CD4-positive, alpha-beta T cell treated with Interleukin-15 for 1 hour (primary cell): ENCODE measurements around the gene CABP7.
"Not testable (repeated sequence)": the region's sequence is repeated elsewhere in the genome, so short reads cannot be mapped to it uniquely, and the experiment has no call there.

Experiments used
- DNase-seq: peaks from one replicate; pipeline ENCODE4 v3.0.0-alpha.2; 2020

The CABP7 gene

DNA sequence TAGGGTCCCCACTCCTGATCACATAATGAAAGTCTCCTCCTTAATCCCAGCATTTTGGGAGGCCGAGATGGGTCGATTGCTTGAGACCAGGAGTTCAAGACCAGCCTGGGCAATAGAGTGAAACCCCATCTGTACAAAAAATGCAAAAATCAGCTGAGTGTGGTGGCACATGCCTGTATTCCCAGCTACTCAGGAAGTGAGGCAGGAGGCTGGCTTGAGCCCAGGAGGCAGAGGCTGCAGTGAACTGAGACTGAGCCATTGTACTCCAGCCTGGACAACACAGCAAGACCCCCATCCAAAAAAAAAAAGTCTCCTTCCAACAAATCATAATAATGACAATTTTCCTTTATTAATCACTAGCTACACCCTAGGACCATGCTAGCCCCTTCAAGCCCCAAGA lies 31.9 kb downstream of the CABP7 start:
- no peak for DNase-seq

DNA sequence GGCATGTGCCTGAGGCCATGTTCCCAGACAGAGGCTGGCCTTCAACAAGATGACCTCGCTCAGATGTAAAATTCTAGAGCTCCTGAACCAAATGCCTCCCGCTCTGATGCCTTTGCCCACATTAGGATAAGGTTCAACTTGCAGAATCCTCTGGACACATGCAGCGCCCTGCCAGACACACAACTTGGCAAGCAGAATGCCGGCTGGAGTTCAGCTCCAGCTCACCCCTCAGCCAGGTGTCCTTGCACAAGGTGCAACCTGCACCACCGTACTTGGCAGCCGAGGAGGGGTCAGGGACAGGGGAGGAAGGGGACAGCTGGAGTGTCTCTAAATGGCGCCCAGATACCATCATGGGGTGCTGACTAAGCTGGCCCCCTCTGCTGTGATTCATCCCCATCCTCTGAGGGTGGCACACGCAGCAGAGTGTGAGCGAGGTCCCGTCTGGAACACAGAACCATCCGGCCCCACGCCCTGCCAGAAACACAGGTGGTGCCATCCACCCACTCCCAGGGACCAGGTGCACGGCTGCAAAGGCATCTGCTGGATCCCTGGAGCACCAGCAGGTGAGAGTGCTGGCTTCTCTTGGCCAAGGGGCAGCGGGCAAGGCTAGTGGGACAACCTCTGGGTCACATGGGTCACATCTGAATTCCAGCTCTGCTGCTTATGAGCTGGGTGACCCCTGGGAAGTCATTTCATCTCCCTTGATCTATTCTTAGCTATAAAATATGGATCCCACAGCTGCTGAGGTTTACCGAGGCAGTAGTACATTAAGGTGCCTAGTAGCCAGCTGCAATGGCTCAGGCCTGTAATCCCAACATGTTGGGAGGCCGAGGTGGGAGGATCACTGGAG lies 34.2 kb downstream of the CABP7 start:
- DNase-seq, result no peak

DNA sequence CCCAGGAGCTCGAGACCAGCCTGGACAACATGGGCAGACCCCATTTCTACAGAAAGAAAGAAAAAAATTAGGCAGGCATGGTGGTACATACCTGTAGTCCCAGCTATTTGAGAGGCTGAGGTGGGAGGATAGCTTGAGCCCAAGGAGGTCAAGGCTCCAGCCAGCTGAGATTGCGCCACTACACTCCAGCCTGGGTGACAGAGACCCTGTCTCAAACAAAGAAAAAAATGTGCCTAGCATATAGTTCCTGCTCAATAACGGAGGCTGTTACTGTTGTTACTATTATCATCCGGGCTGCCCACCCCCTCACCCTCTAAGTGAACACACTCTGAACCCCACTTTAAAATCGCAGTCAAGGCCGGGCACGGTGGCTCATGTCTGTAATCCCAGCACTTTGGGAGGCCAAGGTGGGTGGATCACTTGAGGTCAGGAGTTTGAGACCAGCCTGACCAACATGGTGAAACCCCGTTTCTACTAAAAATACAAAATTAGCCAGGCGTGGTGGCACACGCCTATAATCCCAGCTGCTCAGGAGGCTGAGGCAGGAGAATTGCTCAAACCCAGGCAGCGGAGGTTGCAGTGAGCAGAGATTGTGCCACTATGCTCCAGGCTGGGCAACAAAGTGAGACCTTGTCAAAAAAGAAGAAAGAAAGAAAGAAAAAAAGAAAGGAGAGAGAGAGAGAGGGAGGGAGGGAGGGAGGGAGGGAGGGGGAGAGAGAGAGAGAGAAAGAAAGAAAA lies 35.0 kb downstream of the CABP7 start:
- not testable (repeated sequence) for DNase-seq

- no peak for DNase-seq
Measured at GRCh38 chr22:29755889-29756288, 36.1 kb downstream of the CABP7 start.

DNA sequence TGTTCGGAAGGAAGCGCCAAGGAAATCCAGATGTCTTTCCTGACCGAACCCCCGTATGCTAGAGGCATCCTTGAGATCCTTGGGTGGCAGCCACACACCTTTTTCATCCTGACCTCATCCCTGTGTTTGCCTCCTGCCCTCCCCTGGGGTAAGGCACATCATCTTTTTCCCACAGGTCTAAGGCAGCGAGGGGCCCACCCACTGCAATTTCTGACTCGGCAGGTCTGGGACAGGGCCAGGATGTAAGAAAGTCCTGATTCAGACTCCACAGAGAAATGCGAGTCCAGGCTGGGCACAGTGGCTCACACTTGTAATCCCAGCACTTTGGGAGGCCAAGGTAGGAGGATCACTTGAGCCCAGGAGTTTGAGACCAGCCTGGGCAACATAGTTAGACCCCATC lies 36.5 kb downstream of the CABP7 start:
- DNase-seq, result no peak

DNA sequence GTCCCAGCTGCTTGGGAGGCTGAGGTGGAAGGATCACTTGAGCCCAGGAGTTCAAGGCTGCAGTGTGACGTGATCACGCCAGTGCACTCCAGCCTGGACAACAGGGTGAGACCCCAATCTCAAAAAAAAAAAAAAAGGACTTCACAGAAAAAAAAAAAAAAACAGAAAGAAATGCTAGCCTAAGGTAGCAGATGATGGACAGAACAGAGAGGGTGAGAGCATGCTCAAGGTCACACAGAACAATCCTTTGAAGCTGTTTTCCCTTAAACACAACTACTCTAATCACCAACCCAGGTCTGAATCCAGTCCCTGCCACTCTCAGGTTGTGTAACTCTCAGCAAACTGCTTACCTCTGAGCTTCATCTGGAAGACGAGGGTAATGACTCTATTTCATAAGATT lies 37.3 kb downstream of the CABP7 start:
- DNase-seq, result no peak

- no peak for DNase-seq
Measured at GRCh38 chr22:29758068-29758622, 38.3 kb downstream of the CABP7 start.

DNA sequence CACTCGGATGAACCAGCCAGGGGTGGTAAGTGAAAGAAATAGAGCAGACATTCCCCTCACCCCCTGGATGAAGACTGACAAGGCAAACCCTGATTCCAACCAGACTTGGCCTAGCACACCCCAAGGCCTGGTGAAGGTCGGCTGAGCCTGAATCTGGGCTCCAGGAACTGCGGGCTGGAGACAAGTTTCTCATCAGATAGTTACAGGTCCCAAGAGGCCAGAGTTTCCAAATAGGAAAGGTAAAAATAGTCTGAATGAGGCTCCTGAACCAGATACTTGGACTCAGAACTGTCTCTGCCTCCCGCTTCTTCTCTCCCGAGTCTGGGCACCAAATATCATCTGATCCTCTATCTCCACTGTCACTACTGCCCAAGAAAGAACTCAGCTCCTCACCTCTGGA lies 39.2 kb downstream of the CABP7 start:
- DNase-seq, result no peak

- DNase-seq, result no peak
Measured at GRCh38 chr22:29762263-29762662, 42.5 kb downstream of the CABP7 start.

GRCh38 chr22:29765905-29766631 lies 46.3 kb downstream of the CABP7 start:
- no peak for DNase-seq

- peak; percentile 95 for DNase-seq
Measured at GRCh38 chr22:29766632-29767170, 46.9 kb downstream of the CABP7 start, which contains the start of gene ZMAT5. Gene ZMAT5 (minus strand): TSS chr22:29767007. CDS start chr22:29748544, 18,463 bp downstream.

DNA sequence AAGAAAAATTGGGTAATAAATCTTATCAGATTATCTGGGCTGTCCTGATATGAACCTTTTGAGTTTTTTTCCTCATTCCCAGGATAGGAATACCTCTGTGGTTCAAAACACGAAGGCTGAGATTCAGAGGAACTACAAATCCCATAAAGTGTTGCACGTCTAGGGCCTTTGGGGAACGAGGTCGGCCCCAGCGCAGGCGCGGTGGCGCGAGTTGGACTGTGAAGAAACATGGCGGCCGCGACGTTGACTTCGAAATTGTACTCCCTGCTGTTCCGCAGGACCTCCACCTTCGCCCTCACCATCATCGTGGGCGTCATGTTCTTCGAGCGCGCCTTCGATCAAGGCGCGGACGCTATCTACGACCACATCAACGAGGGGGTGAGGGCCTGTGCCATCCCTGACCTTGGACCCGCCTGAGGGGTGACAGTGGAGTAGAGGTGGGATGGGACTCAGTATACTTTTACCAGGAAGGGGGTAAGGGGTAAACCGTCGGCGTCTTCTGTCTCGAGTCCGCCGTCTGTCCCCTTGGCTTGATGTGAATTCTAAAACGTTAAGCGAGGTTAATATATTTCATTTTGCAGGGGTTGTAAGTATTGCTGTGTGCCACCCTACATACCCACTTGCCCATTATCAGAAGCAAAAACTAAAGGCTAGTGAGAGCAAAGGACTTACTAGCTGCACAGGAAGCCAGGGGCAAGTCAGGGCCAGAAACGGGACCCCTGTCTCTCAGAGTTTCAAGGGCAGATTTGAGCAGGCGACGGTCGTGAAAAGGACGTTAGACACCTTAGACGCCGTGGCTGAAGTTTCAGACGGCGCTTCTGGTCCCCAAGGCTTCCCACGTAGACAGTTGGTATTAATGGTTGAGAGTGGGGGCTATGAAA lies 47.6 kb downstream of the CABP7 start, which contains the start of gene UQCR10:
UQCR10 (plus strand) TSS at position 199 of the 881 bp plus-strand sequence; CDS start at position 229, 30 bp downstream.
- DNase-seq, result peak; percentile 94

- no peak for DNase-seq
Measured at GRCh38 chr22:29768052-29768693, 48.4 kb downstream of the CABP7 start.

GRCh38 chr22:29769723-29770321 lies 50.0 kb downstream of the CABP7 start:
- DNase-seq, result no peak

DNA sequence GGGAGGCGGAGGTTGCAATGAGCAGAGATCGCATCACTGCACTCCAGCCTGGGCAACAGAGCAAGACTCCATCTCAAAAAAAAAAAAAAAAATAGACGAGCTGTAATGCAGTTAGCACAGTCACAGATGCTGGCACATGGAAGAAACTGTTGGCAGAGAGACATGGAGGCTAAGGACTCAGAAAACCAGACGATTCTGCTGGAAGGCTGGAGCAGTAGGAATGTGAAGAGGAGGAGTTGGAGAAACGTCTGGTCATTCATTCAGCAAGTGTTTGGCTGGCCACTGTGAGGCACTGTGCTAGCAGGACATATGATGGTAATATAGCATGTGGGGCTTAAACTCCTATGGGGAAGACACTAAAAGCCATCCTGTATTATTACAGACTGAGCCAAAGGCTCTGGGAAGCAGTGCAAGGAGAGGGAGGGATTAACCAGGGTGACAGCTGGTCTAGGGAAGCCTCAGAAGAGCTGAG lies 52.4 kb downstream of the CABP7 start:
- DNase-seq, result no peak

DNA sequence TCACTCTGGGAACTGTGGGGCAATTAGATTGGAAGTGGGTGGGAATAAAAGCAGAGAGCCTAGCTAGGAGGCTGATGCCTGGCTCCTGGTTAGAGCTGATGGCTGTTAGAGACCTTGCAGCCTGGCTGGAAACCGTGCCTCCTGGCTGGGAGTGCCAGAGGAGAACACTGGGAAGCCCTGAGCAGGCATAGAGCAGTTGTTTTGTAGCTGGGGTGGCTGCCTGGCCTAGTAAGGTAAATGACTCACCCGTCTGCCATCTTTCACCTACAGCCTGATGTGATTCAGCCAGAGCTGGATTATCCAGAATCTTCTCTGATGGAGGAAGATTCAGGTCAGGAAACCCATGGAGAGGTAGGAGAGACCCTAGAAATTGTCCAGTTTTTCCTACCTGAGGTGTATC lies 53.4 kb downstream of the CABP7 start:
- no peak for DNase-seq

DNA sequence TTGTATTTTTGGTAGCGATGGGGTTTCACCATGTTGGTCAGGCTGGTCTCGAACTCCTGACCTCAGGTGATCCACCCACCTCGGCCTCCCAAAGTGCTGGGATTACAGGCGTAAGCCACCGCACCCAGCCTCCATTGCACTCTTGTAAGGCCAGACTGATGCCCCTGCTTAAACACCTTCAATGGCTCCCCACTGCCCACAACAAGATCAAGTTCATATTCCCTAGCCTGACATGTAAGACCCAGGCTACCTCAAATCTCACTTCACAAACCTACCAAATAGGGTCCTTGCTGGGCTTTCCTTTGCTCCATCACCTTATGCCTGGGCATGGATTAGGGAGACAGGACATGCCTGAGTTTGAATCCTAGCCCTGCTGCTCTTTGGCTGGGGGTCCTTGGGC lies 60.4 kb downstream of the CABP7 start:
- no peak for DNase-seq

GRCh38 chr22:29780748-29781676 lies 61.2 kb downstream of the CABP7 start:
- no peak for DNase-seq
